Left lung (tissue), 10 donors: ENCODE results near the gene RGS7. TPM values are rescaled to one million over a fixed set of nuclear protein-coding genes. Genes with fewer than 3 reads are reported as not detected.

Source experiments
- ATAC-seq: fragments of 200-7000 bp; cut with Tn5 transposase; one replicate; pipeline ENCODE4 v1.9.1; 2020; ENCODE audit warnings: moderate library complexity
- DNase-seq, 4 donors: peaks; one replicate each; pipeline ENCODE4 v3.0.0-alpha.2; 2013 to 2020
- H3K27ac ChIP-seq, 2 donors: fragments of 200-600 bp; sonication (generic) in 1 of 2; one replicate each; pipeline versions ENCODE4 v1.5.0 to v1.8.0; 2020 to 2021
- H3K27me3 ChIP-seq, 2 donors: fragments of 200-600 bp; sonication (generic) in 1 of 2; one replicate each; pipeline versions ENCODE4 v1.5.0 to v1.8.0; 2020 to 2021
- H3K36me3 ChIP-seq, 2 donors: fragments of 200-600 bp; sonication (generic) in 1 of 2; one replicate each; pipeline versions ENCODE4 v1.5.0 to v1.8.0; 2020 to 2021
- H3K4me1 ChIP-seq, 2 donors: fragments of 200-600 bp; one replicate each; pipeline ENCODE4 v1.8.0; 2021
- H3K4me3 ChIP-seq, 2 donors: fragments of 200-600 bp; sonication (generic) in 1 of 2; one replicate each; pipeline versions ENCODE4 v1.5.0 to v1.8.0; 2020 to 2021; ENCODE audit warnings: mild to moderate bottlenecking in 1 of 2
- H3K9me3 ChIP-seq, 2 donors: fragments of 200-600 bp; sonication (generic) in 1 of 2; one replicate each; pipeline versions ENCODE4 v1.5.0 to v1.8.0; 2020 to 2021
- CTCF ChIP-seq, 2 donors: fragments of 200-600 bp; sonication (generic) in 1 of 2; IDR thresholded peaks; one replicate each; pipeline versions ENCODE4 v1.5.0 to v1.8.0; 2021; ENCODE audit warnings: antibody characterized with exemption in 2 of 2
- intact Hi-C, 2 donors: fragments of 100-400 bp; cut with DNase I; formaldehyde crosslinking; loops; one replicate each; pipeline versions ENCODE4 v1.11.2 to v1.14.2; 2022
- polyA plus RNA-seq, 6 donors: library from polyadenylated mRNA; unstranded; fragments of 120-200 nt; gene quantifications; one replicate each; pipeline ENCODE4 v1.2.1, GENCODE V29; 2013; ENCODE audit not compliant: insufficient read length in 6 of 6
- total RNA-seq, 2 donors: library from RNA; stranded (reverse); fragmentation: NEBNext Ultra II Directional; extraction: Animal tissue kit (Norgen Biotek cat#: 25700); gene quantifications; one replicate each; pipeline ENCODE4 v1.2.1, GENCODE V29; 2021
- donor health status: DM: no; HTN: yes; CAD: no.
- donor health status: DM: no; HTN: no; CAD: no.

Gene RGS7
- total and polyA plus RNA-seq, 8 donors = 0.11 to 0.43 (median 0.30) TPM; not detected in 2

- TF ChIP-seq CTCF (IDR thresholded peaks at IDR 0.05) = no peak
- no peak for DNase-seq
- Histone ChIP-seq H3K27ac (no peak overlapping the region), H3K9me3 (no peaks in the 10 kb centered on the region), H3K27me3 (no peaks in the 10 kb centered on the region), H3K36me3 (no peaks in the 10 kb centered on the region), H3K4me3 (no peak overlapping the region), H3K4me1 (no peaks in the 10 kb centered on the region)
- intact Hi-C loops = no loop called here
- no peak for ATAC-seq
Observed at GRCh38 chr1:241086686-241087085, 270.3 kb downstream of the RGS7 start.

DNA sequence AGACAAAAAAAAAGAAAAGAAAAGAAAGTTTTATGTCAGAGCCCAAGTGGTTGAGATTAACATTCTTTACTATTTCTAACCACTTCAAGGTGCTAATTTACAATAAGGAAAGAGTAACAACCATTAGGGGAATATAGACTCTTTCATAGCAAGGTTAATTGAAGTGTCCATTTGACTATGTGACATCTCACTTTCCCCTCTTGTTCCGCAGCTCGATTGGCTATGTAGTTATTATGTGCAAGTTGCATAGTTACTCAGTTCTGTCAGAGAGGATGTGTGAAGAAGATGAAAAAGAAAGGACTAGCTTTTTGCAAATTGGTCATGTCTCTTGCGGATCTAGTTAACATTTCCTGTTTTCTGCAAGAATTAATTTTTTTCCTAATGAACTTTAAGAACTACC lies 273.7 kb downstream of the RGS7 start:
- no peaks in the 10 kb centered on the region for H3K9me3 ChIP-seq
- intact Hi-C loops = no loop called here
- H3K27ac ChIP-seq = no peak overlapping the region
- H3K4me3 ChIP-seq = no peak overlapping the region
- ATAC-seq (no peak), DNase-seq (no peak)
- H3K36me3 ChIP-seq = no peaks in the 10 kb centered on the region
- H3K27me3 ChIP-seq = peaks cover 0 to 10% of the 10 kb centered on the region in 2 donors
- TF ChIP-seq CTCF (IDR thresholded peaks at IDR 0.05) = no peak
- H3K4me1 ChIP-seq = no peaks in the 10 kb centered on the region

DNA sequence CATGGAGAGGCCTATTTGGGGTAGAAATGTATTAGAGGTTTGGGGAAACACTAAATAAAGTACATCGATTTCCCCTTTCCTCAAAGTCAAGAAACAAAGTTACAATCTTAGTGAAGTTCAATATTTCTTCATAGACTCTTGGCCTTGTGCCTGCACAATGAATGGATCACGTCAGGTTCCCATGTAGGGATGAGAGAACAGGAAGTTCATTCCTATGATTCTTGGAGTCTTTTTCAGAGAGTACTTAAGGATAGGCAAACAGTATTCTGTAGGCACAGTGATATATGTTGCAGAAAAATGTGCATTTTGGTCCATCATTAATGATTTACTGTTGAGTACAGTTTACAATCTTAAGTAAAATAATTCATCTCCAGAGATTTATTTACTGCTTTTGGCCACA lies 275.5 kb downstream of the RGS7 start:
- Histone ChIP-seq H3K36me3 (no peaks in the 10 kb centered on the region), H3K9me3 (no peaks in the 10 kb centered on the region), H3K4me3 (no peak overlapping the region), H3K27me3 (peaks cover 0 to 10% of the 10 kb centered on the region in 2 donors), H3K27ac (no peak overlapping the region), H3K4me1 (no peaks in the 10 kb centered on the region)
- intact Hi-C loops = no loop called here
- ATAC-seq (no peak), DNase-seq (no peak)
- no peak for TF ChIP-seq CTCF (IDR thresholded peaks at IDR 0.05)

DNA sequence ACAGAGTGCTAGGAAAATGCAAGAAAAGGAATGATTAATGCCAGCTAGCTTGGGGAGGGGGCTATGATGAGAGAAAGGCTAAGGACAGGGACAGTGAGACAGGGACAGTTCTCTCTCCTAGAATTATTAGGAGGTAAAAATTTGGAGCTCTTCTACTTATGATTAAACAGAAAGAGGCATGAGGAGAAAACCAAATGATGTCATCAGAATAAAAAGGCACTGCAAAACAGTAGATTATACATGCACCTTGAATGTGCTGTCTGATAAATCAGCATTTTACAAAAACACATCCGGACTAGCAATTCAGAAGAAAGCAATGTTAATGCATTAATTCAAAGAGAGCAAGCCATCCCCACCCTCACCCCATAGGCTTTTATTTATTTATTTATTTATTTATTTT lies 277.5 kb downstream of the RGS7 start:
- ATAC-seq (no peak), DNase-seq (no peak)
- H3K9me3 ChIP-seq = no peaks in the 10 kb centered on the region
- TF ChIP-seq CTCF (IDR thresholded peaks at IDR 0.05) = no peak
- intact Hi-C loops = no loop called here
- H3K27ac ChIP-seq = no peak overlapping the region
- peaks cover 0 to 10% of the 10 kb centered on the region in 2 donors for H3K27me3 ChIP-seq
- H3K36me3 ChIP-seq = no peaks in the 10 kb centered on the region
- H3K4me1 ChIP-seq = no peaks in the 10 kb centered on the region
- H3K4me3 ChIP-seq = no peak overlapping the region

GRCh38 chr1:241079047-241079446 lies 278.0 kb downstream of the RGS7 start:
- DNase-seq (no peak), ATAC-seq (no peak)
- Histone ChIP-seq H3K36me3 (no peaks in the 10 kb centered on the region), H3K4me3 (no peak overlapping the region), H3K9me3 (no peaks in the 10 kb centered on the region), H3K4me1 (no peaks in the 10 kb centered on the region), H3K27ac (no peak overlapping the region), H3K27me3 (peaks cover 0 to 10% of the 10 kb centered on the region in 2 donors)
- TF ChIP-seq CTCF (IDR thresholded peaks at IDR 0.05) = no peak
- intact Hi-C loops = no loop called here
